HG03565 (cell line): ENCODE data around the gene SPRYD3.
"Not testable (repeated sequence)": the region's sequence is repeated elsewhere in the genome, so short reads cannot be mapped to it uniquely, and the experiment has no call there.

Experiments
- ATAC-seq: cut with Tn5 transposase; IDR thresholded peaks from one replicate; pipeline ENCODE4 v1.9.1; 2021; ENCODE audit warnings: mild to moderate bottlenecking, moderate library complexity; ENCODE audit not compliant: unreplicated experiment

SPRYD3 gene

DNA sequence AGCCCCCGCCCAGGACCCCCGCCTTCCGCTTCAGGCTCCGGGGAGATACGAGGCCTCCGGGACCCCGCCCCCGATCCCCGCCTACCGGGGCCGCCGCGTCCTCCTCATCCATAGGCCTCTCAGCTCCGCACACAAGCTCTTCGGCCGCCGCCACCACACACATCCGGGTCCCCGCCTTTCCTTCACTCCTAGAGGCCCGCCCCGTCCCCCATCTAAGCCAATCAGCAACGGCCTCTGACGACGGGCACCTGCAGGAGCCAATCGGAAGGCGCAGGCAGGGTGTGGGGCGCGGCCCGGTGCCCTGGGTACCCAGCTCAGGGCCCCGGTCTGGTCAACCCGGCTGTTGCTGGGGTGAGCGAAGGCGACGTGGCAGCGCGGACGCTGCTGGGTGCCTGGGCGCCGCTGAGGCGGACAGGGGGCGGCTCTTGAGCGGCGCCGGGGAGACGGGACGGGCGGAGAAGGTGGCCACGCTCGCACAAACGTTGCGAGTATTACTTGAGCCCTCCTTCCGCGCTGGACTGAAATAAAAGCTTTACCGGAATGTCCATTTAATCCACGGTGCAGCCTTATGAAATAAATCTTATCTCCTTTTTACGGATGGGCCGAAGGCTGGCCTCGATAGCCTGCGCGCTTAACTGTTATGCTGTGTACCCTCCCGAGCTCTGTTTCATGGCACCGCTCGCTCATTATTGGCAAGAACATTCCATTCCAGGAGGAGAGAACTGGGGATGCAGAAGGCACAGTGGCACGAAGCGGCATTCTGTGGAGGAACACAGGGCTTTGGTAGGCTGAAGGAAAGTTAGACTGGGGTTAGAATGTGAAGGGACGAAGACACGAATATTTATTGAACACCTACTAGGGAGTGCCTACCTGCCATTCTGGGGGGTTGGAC lies at the start of gene SPRYD3:
SPRYD3 (minus strand) TSS at position 165 of the 892 bp plus-strand sequence; CDS start at position 108, 57 bp downstream.
- peak; percentile 93 for ATAC-seq

GRCh38 chr12:53127169-53127568 lies 48.0 kb upstream of the SPRYD3 start:
- ATAC-seq = no peak

DNA sequence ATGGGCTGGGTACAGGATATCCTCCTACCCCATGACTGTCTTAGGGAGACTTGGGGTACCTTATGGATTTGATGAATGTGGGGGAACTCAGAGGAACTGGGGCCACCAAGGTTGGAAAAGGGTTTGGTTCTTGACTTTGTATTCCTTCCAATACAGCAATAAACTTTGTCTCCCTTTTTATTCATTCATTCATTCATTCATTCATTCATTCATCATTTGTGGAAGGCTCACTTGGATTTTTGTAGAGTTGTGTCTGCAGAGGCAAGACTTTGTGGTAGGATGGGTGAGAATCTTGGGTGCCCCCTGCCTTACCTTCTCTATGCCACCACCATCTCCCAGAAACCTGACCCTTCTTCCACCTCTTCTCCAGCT lies 45.1 kb upstream of the SPRYD3 start:
- no peak for ATAC-seq

GRCh38 chr12:53123578-53124351 lies 44.6 kb upstream of the SPRYD3 start:
- ATAC-seq = no peak

DNA sequence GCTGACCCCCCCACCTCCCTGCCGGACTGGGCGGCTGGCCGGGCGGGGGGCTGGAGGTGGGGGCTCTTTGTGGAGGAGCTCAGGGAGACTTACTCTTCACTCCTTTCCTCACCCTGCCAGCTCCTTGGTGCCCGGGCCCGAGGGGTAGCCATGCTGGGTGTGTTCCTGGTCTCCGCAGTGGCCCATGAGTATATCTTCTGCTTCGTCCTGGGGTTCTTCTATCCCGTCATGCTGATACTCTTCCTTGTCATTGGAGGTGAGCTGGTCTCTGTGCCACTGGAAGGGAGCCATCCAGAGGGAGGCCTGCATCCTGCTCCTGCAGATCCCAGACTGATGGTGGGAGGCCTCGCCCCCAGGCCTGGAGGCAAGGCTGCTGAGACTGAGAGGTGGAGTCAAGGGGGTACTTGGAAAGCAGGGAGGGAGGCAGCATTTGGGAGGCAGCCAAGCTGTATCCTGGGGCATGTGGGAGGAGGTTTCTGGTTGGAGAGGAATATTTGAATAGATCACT lies 43.8 kb upstream of the SPRYD3 start:
- no peak for ATAC-seq

DNA sequence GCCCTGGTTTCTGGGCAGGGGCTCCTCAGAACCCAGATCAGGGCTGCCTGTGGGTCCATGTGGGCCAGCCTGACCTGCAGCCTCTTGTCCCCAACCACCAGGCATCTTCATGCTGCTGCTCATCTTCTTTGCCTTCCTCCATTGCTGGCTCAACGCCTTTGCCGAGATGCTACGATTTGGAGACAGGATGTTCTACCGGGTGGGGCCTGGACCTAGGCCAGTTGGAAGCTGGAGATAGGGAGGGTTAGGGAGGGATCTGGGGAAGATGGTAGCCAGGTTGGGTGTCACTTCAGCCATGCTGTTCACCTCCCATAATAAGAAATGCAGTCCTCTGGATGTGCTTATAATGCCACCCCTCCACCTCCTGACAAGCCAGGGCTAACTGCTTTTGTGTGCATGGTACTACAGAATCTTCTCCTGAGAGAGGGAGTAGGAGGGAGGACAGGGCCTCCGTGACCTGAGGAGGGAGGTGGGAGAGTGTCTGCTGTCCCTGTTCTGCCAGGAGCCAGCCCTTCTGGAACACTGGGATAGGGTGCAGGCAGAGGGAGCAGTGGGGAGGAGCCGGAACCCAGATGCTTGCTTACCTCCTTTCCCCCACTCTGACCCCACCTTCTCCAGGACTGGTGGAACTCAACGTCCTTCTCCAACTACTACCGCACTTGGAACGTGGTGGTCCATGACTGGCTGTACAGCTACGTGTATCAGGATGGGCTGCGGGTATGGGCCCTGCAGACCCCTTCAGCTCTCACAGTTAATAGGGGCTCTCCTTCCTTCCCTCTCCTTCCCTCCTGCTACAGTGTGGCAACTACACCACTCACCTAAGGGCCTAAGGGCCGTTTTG lies 41.7 kb upstream of the SPRYD3 start:
- no peak for ATAC-seq

DNA sequence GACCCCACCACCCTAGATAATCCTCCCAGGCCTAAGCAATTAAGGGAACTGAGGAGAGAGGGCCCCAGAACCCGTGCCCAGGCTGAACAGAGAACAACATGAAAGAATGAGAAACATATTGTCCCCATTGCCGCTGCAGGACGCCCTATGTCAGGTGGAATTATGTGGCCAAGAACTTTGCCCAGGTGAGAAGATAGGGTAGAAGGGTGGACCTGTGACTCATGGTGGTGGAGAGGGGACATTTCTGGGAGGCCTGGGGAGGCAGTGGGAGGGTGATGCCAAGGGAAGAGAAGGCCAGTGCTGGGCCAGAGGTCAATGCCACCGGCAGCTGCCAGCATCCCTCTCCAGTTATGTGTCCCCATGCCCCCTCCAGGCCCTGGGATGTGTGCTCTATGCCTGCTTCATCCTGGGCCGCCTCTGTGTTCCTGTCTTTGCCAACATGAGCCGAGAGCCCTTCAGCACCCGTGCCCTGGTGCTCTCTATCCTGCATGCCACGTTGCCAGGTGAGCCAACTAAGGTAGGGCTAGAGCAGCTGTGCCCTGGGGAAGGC lies 39.6 kb upstream of the SPRYD3 start:
- ATAC-seq = no peak

DNA sequence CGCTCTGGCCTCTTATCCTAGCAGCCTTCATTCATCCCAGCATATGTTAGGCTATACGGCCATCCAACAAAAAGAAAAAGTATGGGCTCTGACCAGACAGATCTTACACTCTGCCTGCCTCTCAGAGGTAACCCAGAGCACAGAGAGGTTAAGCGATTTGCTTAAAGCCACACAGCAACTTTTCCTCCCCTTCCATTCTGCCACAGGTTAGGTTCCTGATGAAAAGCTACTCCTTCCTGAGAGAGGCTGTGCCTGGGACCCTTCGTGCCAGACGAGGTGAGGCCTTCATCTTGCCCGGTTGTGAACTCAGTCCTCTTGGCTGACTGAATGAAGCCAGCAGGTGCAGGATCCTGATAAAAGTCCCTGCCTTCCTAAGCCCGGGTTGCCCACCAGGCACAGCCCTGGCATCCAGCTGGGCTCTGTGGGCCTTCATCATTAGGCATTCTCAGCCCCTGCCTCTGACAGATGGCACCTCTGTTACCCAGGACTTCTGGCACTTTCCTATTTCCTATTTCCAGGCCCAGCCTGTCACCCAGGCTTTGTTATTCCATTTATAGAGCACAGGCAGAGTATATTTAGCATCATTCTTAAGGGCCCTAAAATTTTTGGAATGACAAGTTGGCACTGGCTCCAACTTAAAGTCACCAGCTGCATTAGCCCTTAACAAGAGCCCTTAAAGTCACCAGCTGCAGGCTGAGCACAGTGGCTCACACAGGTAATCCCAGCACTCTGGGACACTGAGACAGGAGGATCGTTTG lies 36.9 kb upstream of the SPRYD3 start:
- ATAC-seq = no peak

DNA sequence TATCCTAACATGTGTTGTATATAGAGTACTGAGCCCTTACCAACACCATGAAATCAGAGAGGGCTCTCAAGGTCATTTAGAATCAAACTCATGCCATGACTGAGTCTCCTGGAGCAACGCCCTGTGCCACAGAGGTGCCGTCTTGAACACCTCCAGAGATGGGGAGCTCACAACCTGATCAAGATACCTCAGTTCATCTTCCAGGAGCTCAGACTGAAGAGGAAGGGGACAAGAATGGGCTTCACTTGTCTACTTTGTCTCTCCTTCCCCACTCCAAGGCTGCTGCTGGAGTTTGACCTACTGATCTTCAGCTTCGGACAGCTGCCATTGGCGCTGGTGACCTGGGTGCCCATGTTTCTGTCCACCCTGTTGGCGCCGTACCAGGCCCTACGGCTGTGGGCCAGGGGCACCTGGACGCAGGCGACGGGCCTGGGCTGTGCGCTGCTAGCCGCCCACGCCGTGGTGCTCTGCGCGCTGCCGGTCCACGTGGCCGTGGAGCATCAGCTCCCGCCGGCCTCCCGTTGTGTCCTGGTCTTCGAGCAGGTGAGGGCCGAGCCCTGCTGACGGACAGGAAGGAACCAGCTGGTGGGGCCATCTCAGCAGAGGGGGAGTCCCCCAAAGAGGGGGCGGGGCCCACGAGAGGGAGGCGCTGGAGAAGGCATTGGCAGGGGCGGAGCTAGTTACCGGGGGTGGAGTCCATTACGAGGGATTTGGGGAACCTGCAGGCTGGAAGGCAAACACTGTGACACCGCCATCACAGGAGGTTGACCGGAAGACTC lies 36.1 kb upstream of the SPRYD3 start:
- ATAC-seq = no peak

DNA sequence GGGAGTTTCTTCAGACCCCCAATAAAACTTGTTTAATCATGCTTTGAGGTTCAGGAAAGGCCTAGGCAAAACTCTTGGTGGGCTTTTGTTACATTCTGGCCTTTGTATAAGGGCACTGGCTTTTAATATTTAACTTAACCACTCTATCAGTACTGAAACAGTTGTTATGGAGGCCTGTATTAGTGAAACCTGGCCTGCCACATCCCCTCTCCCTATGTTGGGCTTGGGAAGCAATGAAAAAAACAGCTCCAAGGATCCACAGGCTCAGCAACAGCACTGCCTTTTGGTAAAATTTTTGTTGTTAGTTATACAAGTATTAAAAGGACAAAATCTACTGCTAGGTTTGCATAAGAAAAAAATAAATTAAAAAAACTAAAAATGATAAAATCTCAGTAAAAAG lies 34.8 kb upstream of the SPRYD3 start:
- no peak for ATAC-seq

DNA sequence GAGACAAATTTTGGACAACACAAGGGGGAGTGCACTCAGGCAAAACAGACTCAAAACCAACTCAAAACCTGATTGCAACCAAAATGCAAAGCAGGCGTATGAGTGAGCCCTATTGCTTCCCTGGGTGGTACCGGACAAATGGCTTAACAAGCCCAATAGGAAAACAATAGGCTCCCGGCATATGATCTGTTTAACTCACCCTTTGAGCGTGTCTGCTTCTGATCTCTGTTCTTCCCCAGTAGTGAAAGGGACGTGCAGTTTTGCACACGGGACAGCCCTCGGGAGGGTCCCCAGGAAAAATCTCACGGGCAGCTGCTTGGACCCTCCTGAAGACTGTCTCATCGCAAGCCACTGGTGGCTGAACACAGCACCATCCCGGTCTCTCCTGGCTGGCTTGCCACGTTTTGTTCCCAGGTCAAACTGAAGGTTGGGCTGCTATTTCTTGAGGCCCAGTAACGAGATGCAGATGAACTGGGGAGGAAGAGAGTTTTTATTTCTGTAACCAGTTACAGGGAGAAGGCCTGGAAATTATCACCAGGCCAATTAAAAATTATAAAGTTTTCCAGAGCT lies 34.0 kb upstream of the SPRYD3 start:
- ATAC-seq = no peak

DNA sequence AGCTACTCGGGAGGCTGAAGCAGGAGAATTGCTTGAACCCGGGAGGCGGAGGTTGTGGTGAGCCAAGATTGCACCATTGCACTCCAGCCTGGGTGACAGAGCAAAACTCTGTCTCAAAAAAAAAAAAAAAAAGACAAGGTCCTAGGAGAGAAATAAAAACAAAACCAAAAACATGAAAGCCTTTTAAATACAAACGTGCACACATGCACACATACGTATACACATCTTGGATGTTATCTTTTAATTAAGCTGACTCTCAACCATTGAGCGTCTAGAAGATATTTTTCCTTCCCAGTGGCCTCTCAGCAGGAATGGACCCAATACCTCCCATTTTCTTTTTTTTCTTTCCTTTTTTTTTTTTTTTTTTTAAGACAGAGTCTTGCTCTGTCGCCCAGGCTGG lies 33.2 kb upstream of the SPRYD3 start:
- not testable (repeated sequence) for ATAC-seq

DNA sequence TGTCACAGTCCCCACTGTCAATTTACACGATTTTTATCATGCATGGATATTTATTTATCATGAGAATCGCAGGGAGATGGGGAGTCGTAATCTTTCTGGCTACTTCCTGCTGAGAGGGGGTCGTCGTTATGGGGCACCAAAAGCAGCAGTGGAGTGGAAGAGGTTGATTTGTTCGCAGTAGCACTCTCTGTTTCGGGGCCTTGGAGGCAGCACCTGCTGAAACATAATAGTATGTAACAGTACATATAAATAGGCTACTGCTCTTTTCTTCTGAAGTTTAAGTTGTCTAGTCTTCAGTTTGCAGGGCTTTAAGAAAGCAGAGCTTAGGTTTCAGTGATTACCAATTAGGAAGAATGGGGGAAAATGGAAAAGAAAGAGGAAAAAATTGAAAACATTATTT lies 27.9 kb upstream of the SPRYD3 start:
- no peak for ATAC-seq

DNA sequence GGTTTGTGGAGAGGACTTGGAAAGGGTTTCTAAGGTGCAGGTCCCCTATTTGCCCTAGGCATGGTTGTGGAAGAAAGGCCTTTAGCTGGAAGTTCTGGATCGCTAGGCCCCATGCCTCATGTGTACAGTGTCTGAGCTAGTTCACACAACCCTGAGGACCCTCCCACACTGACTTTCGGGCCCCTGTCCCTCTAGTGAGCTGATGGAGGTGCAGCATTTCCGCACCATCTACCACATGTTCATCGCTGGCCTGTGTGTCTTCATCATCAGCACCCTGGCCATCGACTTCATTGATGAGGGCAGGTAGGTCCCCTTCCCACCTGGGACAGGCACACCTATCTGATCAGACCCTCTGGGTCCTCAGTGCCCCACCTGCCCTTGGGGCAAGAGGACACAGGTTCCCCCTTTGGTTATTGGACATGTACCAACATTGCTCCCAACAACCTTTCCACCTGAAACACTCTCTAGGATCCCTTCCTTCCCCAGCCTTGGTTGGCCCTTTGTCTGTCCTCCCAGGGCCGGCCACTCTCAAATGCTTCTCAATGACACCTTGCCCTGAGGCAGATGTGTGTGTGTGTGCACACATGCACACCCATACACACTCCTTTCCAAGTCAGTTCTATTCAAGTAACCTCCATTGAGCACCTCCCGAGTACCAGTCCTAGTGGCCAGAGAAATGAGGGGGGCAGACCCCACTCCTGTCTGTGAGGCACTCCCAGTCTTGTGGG lies 26.7 kb upstream of the SPRYD3 start:
- no peak for ATAC-seq

DNA sequence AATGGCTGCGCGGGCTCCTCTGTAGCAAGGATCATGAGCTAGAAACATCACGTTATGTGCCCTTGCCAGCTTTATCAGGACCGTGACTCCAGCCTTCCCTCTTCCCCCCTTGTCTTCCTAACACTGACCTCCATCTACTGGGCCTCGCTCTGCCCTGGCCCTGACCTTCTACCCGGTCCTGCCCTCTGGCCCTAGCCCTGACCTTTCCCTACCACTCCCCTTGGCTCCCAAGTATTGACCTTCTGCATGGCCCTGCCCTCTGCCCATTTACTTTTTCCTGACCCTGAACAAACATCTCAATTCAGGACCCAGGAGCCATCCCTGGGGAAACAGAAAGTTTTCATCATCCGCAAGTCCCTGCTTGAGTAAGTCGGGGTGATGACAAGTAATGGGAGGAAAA lies 26.1 kb upstream of the SPRYD3 start:
- ATAC-seq = no peak

GRCh38 chr12:53103860-53104305 lies 24.7 kb upstream of the SPRYD3 start:
- ATAC-seq = no peak

DNA sequence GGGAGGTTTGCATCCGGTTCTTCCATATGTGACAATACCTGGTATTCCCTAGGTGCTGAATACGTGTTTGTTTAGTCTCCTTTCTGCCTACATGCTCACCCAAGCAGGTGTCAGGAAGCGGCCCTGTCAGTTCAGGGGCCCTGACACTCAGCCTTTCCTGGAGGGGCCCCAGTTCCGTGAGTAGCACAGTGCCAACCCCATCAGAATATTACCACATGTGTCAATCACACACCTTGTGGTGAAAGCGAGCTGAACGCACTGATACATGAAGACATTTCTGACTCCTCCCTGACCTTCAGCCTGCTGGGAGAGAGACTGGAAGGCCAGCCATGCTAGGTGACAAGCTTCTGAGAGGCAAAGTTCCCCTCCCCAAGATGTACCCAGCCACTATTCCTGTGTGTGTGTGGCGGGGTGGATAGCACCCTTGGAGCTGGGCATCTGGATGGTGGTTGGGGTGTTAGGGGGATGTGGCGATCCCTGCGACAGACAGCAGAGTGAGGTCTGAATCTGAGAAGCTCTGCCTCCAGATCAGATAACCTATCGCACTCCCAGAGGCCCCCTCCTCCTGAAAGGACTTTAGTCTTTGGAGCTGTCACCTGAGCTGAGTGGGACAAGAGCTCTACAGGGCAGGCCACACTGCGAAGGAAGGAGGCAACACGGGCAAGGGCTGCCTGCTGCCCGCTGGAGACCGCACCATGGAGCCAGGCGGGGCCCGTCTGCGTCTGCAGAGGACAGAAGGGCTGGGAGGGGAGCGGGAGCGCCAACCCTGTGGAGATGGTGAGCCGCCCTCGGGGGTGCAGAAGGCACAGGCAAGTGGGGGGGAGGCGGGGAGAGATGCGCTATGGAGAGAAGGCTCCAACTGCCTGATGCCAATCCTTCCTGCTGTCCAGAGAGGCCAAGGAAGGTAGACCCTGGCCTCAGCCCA lies 24.0 kb upstream of the SPRYD3 start, which contains the start of gene SOAT2:
SOAT2 (plus strand) TSS at position 604 of the 925 bp plus-strand sequence; CDS start at position 696, 92 bp downstream.
- no peak for ATAC-seq
